ENCODE results near the gene SAC3D1.
"Not testable (repeated sequence)": the region's sequence is repeated elsewhere in the genome, so short reads cannot be mapped to it uniquely, and the experiment has no call there.

The SAC3D1 gene

DNA sequence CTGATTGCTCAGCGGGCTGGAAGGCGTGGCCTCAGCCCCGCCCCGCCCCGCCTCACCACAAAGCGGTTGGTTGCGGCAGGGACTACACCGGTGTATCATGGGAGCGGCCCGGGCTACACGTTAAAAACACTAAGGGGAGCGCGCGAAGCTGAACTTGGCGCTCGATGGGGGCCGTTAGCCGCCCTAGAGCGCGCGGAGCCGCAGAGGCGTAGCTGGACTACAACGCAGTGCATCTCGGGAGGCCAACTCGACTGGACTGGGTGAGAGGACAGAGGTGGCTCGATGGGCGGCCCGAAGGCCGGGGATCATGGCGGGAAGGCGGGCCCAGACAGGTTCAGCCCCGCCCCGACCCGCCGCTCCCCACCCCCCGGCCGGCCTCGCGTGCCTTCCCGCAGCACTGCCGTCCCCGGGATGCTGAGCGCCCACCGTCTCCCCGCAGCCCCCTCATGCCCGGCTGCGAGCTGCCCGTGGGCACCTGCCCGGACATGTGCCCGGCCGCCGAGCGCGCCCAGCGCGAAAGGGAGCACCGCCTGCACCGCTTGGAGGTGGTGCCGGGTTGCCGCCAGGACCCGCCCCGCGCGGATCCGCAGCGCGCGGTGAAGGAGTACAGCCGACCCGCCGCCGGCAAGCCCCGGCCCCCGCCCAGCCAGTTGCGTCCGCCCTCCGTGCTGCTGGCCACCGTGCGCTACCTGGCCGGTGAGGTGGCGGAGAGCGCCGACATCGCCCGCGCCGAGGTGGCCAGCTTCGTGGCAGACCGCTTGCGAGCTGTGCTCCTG is at the start of gene SAC3D1:
TSS of gene SAC3D1 (plus strand) at position 364 of the 776 bp plus-strand sequence. CDS start at position 447, 83 bp downstream.
- peak; percentile 76 for DNase-seq (ENCODE audit: low read depth)

DNA sequence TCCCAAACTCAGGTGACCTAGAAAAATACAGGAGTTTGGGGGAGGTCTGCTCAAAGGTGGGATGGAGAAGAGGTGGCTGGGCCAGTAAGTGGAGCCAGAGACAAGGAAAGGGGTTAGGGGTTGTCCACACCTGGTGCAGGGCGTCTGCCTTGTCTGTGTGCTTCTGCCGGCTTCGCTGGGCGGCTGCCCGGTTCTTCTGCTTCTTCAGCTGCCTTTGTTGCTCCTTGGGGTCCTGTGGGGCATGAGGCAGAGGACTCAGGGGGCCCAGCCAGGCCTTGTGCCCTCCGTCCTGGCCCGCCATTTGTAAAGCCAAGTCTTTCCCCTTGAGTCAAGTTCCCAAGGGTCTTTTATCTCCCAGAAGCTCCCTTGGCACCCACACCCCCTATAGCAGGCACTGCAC is 46.7 kb upstream of the SAC3D1 start:
- no peak for DNase-seq (ENCODE audit: low read depth)

DNA sequence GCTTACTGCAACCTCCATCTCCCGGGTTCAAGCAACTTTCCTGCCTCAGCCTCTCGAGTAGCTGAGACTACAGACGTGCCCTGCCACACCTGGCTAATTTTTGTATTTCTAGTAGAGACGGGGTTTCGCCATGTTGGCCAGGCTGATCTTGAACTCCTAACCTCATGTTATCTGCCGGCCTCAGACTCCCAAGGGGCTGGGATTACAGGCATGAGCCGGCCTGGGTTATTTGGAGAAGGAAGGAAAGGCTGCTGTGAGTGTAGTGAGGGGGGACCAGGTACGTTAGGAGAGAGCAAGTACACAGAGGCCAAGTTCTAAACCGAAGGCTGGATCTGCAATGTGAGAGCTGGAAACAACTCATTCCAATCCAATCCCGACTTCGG is 44.7 kb upstream of the SAC3D1 start:
- DNase-seq (ENCODE audit: low read depth), result no peak

DNA sequence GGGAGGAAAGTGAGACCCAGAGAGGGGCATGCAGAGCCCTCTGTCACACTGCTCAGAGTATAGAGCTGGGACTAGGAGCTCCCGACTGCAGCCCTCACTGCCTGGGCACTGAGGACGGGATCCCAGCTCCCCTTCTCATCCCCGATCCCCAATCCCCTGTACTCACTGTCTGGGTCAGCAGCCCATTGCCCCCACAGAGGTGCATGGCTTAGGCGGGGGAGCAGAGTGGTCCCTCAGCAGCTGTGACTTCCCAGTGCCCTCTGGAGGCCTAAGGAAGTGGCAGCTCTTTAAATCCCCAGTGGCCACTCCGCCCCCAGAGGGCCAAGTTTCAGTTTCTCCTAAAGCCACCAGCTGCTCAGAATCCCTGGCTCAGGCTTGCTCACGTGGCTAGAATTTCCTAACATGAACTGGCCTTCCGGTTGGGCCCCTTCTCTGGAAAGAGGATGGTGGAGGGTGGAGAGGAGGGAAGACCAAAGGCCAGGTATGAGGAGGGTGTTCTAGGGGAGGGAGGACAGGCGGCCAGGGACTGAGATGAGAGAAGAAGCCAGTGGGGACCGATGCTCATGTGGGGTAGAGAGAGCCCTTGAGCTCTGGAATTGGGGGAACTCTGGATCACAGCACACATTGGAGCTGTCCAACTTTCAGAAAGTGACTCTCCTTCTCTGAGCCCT is 44.2 kb upstream of the SAC3D1 start, which contains the start of gene BATF2:
TSS of gene BATF2 (minus strand) at position 262 of the 671 bp plus-strand sequence. CDS start at position 205, 57 bp downstream.
- DNase-seq (ENCODE audit: low read depth), result no peak

DNA sequence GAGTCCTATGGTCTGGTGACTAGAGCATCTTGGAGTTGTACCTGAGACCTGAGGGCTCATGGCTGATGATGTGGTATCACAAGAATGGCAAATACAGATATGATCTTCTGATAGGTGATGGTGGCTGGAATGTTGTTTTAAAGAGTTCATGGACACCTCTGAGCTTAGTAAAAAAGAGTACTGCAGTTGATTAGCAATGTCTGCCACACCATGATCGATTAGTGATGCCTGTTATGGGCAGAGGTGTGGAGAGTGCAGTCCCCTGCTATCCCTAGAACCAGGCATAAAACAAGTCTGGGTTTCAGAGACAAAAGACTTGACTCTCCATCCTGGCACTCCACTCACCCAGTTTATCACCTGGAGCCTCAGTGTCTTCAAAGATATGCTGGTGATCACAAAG is 42.9 kb upstream of the SAC3D1 start:
- DNase-seq (ENCODE audit: low read depth), result no peak

DNA sequence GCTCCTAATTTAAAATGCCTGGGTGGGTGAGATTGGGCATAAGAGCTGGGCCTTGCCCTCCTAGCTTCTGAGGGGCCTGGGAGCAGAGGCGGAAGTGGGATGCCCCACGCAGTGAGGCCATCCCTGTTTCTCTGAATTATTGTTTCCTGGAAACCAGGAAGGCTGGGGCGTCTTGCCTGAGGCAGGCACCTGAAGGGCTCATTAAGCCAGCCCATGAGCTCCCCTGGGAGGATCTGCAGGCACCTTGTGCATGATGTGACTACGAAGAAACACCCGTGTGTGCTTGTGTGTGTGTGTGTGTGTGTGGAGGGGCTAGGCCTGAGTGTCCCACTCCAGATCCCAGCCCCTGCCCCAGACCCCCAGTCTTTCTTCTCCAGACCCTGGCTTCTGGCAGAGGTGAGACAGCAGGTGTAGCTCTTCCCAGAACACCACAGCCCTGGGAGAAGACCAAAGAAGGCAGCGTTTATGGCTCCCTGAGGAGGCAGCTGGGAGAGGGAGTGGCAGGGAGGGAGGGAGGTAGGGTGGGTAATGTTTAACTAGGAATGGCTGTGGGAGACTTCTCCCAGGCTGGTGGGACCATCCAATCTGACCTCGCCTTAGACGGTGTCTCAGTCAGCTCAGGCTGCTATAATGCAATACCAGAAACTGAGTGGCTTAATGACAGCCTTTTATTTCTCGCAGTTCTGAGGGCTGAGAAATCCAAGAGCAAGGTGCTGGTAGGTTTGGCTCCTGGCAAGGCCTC is 42.1 kb upstream of the SAC3D1 start:
- no peak for DNase-seq (ENCODE audit: low read depth)

DNA sequence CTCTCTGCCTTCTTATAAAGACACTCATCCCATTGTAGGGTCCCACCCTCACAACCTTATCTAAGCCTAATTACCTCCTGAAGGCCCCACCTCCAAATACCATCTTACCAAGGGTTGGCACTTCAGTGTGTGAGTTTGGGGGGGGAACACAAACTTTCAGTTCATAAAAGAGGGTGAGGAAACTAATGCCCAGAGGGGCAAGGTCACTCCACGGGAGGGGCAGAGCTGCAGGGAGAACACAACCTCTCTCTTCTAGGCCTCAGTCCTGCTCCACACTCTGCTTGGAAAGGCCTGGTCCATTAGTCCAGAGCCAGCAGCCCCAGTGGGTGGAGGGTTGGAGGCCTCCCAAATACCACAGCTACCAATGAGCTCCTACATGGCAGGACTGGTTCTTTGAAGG is 41.5 kb upstream of the SAC3D1 start:
- no peak for DNase-seq (ENCODE audit: low read depth)

DNA sequence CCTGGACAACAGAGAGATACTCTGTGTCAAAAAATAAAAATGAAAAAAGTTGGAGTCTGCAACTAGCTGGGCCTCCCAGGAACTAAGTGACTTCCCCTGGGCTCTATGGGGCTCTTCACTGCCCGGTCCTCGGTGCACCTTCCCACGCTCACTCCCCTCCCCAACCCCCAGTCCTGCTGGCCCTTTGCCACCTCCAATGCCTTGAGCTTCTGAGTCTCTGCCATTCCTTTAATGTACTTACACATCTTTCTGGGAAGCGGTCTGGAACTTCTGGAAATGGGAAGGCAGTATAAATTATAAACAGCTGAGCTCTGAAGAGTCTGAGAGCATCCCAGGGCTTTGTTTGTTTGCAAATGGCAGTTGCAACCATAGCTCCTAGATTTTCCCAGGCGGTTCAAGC is 38.3 kb upstream of the SAC3D1 start:
- DNase-seq (ENCODE audit: low read depth), result no peak

DNA sequence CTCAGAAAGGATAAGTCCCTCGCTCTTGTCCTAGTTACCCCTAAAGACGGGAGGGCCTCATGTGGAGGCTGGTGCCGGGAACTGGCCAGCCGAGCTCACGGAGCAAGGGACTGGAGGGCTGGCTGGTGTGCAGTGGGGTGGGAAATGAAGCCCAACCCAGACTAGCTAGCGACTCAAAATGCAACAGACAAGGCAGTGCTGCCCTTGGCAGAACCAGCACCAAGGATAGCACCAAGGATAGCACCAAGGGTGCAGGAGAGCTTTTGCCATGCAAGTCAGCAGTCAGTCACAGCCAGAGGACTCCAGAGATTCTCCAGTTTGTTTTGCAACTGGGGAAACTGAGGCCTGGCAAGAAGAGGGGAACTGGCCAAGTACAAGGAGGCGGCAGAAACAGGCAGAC is 37.7 kb upstream of the SAC3D1 start:
- DNase-seq (ENCODE audit: low read depth), result no peak

DNA sequence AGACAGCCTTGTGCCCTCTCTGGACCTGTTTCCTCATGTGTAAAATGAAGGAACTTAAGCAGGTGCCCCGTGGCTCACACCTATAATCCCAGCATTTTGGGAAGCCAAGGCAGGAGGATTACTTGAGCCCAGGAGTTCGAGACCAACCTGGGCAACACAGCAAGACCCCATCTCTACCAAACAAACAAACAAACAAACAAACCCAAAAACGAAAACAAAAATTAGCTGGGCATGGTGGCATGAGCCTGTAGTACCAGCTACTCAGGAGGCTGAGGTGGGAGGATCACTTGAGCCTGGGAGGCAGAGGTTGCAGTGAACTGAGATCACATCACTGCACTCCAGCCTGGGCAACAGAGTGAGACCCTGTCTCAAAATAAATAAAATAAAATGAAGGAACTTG is 37.0 kb upstream of the SAC3D1 start:
- DNase-seq (ENCODE audit: low read depth), result not testable (repeated sequence)

DNA sequence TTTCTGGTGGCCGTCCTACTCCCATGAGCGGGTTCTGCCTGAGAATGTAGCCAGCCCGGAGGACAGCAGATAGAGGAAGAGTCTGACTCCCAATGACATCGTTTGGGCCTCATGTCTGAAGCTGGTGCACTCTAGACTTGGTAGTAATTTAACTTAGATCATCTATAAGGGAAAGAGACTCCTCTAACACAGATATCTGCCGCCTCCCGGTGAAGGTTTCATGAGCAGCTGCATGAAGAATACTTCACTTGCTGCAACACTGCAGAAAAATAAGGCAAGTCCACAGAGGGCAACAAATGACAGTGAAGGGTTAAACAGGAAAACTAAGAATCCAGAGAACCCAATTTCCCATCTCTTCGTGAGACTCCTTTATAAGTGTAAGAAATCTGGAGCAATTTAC is 33.0 kb upstream of the SAC3D1 start:
- no peak for DNase-seq (ENCODE audit: low read depth)

DNA sequence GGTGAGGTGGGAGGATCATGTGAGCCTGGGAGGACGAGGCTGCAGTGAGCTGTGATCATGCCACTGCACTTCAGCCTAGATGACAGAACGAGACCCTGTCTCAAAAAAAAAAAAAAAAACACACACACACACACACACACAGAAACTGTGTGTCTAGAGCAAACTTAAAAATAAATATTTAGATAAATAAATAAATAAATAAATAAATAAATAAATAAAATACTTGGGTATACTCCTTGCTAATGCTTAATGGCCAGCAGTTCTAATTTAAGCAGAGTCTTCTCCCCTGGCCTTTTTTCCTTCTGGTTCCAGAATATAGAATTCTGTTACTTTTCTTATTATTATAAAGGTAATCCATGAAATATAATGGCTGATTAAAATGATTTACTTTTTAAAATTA is 32.1 kb upstream of the SAC3D1 start:
- DNase-seq (ENCODE audit: low read depth), result no peak

DNA sequence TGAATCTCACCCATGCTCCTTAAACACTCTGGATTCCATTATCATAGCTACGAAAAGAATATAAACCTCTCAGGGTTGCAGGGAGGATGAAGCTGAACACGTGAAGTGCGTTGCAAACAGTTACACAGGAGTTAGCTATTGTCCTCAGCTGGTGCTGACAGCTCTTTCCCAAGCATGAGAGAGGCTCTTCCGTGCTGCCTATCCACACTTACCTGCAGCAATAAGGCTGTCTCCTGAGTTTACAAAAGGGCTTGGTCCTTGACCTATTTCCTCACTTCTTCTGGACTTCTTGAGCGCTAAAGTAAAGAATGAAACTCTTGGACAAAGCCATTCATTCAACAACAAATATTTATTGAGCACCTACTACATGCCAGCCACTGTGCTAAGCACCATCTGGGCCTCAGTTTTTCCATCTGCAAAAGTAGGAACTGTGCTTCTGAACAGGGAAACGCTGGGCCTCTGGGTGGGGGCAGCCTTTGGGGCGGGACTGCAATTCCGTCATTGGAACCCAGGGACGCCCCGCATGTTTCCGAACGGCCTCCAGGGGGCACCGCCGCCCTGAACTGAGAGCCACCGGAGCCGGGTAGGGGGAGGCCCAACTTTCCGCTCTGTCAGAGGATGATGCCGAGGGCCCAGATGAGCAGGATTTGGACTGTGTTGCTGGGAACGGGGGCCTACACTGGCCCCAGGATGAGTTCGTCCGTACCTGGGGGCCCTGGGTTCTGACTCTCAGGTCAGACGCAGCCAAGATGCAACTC is 27.7 kb upstream of the SAC3D1 start:
- peak; percentile 84 for DNase-seq (ENCODE audit: low read depth)

DNA sequence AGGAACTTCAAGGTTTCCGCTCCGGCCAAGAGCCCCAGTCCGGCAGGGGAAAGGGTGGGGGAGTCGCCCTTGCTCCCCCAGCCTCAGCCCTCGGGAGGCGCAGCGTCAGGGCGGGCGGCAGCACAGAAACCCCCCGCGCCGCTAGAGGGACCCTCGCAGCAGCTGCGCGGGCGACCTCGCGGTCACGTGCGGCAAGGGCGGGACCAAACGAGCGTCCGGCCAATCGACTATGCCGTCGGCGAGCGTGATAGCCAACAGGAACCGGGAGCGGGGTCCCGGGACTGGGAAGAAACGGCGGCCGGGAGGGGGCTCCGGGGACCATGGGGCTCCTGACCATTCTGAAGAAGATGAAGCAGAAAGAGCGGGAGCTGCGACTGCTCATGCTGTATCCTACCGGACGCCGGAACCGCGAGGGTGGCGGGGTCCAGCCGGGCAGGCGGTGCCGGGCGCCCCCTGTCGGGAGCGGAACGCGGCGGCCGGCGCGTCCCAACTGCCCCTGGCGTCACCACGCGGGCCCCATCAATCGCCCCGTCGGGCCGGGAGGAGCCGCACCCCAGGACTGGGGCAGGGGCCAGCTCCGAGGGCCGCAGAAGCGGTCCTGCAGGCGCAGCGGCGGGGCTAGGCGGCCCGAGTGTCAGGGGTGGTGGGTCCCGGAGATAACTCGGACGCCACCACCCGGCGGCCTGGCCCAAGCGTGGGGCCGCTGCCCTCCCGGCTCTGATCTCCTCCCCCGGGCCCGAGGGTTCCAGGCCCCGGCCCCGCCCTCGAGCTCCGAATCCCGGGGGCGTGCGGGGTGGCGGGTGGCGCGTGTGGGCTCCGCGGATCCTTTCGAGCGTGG is 26.9 kb upstream of the SAC3D1 start, which contains the start of gene ARL2:
TSS of gene ARL2 (plus strand) at position 273 of the 838 bp plus-strand sequence. CDS start at position 321, 48 bp downstream.
- DNase-seq (ENCODE audit: low read depth), result peak; percentile 71

DNA sequence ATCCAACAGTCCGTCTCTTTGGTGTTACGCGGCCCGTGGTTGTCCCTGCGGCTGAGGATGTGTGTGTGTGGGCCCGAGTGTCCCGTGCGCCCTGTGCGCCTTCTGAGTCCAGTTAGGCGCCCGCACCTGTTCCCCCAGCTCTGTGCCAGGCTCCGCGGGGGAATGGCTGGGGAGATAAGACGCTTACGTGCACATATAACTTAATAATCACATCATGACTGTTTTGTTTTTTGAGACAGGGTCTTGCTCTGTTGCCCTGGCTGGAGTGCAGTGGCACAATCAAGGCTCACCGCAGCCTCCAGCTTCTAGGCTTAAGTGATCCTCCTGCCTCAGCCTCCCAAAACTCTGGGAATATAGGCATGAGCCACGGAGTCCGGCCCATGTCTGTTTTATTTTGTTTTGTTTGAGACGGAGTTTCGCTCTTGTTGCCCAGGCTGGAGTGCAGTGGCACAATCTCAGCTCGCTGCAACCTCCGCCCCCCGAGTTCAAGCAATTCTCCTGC is 26.2 kb upstream of the SAC3D1 start:
- no peak for DNase-seq (ENCODE audit: low read depth)

DNA sequence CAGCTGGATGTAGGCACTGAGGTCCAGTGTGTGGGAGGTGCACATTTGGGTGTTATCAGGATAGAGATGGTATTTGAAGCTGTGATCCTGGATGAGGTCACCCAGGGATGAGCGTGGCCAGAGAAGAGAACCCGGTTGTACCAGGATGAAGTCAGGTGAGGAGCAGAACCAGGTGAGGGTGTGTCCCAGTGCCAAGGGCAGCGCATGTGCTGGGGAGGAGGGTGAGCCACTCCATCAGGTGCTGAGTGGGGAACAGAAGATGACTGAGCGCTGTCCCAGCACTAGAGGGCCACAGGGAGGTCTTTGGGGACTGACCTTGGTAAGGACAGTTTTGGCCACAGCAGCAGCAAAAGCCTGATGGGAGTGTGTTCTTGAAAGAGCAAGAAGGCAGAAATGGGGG is 24.3 kb upstream of the SAC3D1 start:
- no peak for DNase-seq (ENCODE audit: low read depth)

DNA sequence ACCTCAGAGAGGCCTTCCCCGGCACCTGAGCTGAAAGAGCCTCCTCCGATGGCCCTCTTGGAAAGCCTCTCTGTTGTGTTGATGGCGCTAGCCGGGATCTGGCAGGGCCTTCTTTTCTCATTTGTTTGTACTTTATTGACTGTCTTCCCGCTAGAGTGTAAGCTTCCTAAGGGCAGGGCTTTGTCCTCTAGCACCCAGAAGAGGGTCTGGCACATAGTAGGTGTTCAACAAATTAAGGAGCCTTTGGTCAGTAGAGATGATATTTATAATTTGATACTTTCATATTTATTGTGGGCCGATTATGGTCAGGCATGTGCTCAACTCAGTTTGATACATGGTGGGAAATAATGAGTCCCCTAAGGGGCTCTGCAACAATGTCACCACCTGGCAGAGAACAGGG is 23.1 kb upstream of the SAC3D1 start:
- DNase-seq (ENCODE audit: low read depth), result no peak

DNA sequence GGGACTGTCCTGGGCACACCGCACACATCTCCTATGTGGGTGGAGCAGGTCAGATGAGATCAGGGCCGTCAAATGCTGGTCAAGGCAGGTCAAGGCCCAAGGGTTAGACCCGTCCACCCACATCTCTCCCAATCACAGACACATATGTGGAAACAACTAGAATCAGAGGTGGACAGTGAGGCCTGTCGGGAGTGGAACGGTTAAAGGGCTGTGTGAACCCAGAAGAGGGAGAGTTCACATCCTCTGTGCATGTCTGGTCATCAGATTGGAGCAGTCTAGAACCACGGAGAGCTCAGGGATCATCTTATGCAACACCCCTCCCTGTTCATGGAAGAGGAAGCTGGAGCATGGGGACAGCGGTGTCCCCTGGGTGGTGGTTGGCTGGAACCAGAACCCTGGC is 21.2 kb upstream of the SAC3D1 start:
- no peak for DNase-seq (ENCODE audit: low read depth)

DNA sequence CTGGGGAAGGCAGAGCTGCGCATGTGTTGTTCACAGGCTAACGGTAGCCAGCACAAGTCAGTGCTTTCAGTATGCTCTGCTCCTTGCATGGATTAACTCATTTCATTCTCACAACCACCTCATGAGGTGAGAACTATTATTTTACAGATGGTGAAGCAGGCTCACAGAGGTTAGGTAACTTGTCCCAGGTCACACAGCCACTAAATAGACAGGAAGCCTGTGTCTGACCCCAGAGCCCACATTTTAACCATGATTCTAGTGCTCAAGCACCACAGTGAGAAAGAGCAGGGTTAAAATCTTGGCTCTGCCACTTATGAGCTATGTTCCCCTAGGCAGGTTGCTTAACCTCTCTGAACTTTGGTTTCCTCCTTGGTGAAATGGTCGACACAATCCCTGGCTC is 20.0 kb upstream of the SAC3D1 start:
- DNase-seq (ENCODE audit: low read depth), result no peak

DNA sequence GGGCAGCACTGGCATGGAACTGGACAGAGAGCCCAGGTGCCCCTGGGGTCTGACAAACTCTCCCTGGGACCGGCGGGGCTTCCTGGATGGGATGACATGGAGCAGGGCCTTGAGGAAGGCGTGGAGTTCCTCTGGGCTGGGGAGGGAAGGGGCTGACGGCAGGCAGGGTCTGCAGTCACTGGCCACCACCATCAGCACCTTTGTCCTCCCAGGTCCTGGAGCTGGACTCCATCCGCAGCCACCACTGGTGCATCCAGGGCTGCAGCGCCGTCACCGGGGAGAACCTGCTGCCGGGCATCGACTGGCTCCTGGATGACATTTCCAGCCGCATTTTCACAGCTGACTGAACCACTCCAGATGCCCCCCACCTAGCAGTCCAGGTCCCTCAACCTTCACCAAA is 19.5 kb upstream of the SAC3D1 start:
- DNase-seq (ENCODE audit: low read depth), result no peak

DNA sequence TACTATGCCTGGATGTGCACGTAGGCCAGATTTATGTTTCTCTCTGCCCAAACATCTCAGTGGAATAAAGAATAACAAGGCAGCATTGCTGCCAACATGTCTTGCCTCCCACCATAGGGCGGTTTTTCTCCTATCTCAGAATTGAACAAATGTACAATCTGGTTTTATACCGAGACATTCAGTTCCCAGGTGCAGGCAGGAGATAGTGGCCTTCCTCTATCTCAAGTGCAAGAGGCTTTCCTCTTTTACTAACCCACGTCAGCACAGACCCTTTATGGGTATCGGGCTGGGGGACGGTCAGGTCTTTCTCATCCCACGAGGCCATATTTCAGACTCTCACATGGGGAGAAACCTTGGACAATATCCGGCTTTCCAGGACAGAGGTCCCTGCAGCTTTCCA is 17.5 kb upstream of the SAC3D1 start:
- not testable (repeated sequence) for DNase-seq (ENCODE audit: low read depth)
